ENCODE results near the gene PITPNC1. TPM values are rescaled to one million over a fixed set of nuclear protein-coding genes. Genes with fewer than 3 reads are reported as not detected.
"Not testable (repeated sequence)": the region's sequence is repeated elsewhere in the genome, so short reads cannot be mapped to it uniquely, and the experiment has no call there.

Gene PITPNC1
- total RNA-seq, 1 donor from 2014 or later, result 42.9 TPM

DNA sequence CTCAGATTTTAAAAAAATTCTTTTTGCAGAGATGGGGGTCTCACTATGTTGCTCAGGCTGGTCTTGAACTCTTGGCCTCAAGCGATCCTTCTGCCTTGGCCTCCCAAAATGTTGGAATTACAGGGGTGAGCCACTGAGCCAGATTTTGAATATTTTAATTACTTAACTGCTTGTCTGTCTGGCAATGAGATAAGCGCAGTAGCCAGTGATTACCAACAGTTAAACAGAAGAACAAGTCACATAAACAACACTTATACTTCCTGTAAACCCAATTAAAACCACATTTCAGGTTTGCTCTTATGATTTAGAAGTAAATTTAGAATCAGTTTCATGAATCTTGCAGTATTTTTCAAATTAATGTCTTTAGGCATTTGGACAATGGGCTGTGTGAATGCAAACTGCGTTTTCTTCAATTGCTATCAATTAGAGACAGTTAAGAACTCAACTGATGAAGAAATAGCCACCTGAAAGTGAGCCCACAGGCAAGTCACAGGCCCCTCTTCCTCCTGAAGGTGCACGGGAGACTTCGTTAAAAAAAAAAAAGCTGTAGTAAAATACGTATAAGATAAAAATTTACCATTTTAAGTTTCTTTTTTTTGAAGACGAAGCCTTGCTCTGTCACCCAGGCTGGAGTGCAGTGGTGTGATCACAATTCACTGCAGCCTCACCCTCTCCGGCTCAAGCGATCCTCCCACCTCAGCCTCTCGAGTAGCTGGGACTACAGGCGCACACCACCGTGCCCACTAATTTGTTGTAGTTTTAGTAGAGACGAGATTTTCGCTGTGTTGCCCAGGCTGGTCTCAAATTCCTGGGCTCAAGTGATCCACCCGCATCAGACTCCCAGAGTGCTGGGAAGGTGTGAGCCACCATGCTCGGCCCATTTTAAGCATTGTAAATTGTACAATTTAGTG lies 73.0 kb downstream of the PITPNC1 start:
- intact Hi-C loops (cut with micrococcal nuclease), result loop anchor here (10.0 kb wide), 2 partner anchors 205 to 1045 kb away; partner anchors contain the start of gene HELZ

DNA sequence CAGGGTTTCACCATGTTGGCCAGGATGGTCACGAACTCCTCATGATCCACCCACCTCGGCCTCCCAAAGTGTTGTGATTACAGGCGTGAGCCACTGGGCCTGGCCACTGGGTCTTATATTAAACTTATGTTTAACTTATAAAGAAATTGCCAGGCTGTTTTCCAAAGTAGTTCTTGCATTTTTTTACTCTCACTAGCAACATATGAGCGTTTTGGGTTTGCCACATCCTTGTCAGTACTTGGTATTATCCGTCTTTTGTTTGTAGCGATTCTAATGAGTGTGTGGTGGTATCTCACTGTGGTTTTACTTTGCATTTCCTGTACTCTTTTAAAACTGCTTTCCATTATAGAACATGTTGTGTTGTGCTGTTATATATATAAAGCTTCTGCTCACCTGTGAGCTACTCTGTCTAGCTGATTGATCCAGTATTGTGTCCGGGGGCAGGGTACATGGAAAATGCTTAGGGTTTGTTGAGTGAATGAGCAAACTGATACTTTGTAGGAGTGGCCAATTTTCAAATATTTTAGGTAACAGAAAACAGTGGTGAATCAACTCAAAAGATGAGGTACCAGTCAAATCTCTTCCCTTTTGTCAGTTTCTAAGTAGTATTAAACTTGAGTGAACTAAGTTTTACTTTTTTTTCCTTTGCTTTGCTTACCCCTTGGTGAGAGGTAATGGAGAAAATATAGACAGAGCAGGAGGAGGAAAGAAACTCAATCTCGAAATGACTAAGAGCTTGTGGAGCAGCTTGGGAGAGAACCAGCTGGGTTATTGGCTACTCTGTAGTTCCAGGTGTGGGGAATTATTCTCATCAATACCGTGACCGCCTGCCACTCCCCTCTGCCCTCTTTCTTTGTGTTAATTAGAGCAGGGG lies 75.8 kb downstream of the PITPNC1 start:
- intact Hi-C loops (cut with micrococcal nuclease), result loop anchor here (1.0 kb wide), 7 partner anchors 8 to 76 kb away; partner anchors contain the start of gene PITPNC1

DNA sequence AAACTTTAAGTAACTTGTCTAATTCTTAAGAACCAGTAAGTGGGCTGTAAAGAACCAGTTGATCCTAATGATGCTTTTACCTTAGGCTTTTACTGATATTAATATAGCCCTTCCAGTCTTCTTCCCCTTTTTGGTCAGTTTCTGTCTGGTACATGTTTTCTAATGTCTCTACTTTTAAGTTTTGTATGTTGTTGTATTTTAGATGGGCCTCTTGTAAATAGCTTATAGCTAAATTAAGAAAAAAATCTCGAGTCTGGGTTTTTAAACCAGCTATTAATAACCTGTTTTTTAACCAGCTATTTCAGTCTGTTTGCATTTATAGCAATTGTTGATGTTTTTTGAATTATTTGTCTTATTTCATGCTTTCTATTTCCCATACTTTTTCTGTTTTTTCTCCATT lies 79.0 kb downstream of the PITPNC1 start:
- intact Hi-C loops (cut with micrococcal nuclease), result no loop called here

DNA sequence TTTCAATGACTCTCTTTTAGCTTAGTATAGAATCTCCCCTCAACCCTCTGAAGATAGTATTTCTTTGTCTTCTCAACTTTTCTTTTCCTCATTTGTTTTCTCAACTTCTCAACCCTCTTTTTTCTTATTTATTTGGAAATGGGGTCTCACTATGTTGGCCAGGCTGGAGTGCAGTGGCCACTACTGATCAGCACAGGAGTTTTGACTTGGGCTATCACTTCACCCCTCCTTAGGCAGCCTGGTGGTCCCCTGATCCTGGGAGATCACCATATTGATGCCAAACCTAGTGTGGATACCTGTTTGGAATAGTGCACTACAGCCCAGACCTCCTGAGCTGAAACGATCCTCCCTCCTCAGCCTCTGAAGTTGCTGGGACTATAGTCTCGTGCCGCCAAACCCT lies 79.8 kb downstream of the PITPNC1 start:
- intact Hi-C loops (cut with micrococcal nuclease), result no loop called here

DNA sequence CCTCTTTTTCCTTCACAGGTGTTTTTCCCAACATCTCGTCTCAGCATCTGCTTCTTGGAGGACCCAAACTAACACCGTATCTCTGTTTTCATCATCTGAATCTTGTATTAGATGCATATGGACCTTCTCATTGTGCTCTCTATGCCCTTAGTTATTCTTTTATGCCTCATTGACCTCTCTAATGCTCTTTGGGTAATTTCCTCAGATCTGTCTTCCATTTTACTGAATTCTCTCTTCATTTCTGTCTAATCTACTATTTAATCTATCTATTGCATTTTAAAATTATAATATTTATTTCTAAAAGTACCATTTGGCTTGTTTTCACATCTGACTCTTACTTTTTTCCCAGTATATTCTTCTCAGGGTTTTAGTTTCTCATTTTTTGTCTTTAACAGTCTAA lies 81.1 kb downstream of the PITPNC1 start:
- intact Hi-C loops (cut with micrococcal nuclease), result no loop called here

DNA sequence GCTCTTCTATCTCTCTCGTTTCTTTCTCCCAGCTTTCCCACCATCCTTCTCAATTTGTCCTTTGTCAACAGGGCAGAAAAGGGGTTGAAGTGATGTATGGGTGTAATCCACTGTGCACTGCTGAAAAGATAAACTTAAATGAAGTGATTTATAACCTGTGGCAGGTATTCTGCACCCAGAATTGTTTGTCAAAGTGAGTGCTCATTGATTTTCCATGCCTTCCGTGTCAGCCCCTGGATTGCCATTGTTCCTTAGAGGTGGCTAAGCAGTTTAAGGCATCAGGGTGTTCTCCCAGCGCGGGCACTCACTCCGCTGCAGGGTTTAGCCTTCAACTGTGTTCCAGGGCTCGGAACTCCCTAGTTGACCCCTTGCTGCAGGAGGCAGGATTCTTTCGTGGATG lies 82.9 kb downstream of the PITPNC1 start:
- intact Hi-C loops (cut with micrococcal nuclease), result no loop called here

DNA sequence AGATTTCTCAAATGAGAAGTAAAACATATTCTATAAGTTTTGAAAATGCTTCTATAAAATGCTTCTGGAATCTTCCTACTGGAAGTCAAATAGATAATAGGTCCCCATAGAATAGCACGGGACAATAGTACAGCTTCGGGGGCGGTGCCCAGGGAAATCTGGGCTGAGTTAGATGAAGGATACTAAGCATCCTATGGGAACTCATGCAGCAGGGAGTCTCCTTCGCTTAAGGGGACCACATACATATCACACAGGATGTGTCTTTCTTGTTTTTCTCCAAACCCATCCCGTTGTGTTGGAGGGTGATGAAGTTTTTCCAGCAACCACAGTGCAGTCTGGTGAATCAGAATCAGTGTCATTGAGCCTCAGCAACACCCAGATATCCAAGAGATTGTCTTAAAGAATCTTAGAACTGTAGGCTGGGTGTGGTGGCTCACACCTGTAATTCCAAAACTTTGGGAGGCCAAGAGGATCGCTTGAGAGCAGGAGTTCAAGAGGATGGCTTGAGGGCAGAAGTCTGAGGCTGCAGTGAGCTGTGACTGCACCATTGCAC lies 84.2 kb downstream of the PITPNC1 start:
- intact Hi-C loops (cut with micrococcal nuclease), result loop anchor here (1.0 kb wide), 1 partner anchor 8 kb away; no protein-coding TSS in a partner anchor

DNA sequence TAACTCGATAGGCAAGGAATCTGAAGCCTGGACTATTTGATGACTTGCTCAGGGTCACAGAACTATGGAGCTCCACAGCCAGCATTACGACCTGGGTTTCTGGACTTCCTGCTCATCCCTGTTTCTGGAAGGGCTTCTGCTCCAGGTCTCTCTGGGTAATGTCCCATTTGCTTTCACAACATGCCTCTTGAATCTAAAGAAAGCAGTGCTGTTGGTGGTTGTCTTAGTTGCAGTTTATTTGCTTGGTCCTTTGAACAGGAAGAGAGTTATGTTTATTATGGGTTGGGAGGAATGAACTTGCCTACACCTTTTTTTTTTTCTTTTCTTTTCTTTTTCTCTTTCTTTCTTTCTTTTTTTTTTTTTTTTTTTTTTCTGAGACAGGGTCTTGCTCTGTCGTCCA lies 84.8 kb downstream of the PITPNC1 start:
- intact Hi-C loops (cut with micrococcal nuclease), result loop anchor here (1.0 kb wide), 1 partner anchor 9 kb away; no protein-coding TSS in a partner anchor

DNA sequence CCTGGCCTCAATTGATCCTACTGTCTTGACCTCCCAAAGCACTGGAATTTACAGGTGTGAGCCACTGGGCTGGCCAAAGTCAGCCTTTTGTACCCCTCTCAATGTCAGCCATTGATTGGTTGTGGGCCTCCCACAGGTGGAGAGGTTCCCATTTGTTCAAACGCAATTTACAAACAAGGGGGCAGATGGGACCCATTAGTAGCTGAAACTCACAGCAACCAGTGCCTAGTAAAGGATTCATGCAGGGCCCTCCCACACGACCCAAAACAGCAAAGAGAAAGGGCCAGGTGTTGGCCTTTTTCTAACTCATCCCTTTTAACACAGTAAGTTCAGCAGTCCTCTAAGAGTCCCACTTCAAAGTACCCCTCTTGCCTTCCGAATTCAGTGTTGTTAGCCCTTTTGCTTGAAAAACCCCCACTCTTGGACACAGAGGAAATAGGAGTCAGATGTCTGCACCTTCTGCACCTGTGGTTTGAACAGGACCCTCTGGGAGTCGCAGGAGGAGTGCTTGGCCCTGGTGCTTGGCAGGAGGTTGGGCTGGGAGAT lies 89.2 kb downstream of the PITPNC1 start:
- intact Hi-C loops (cut with micrococcal nuclease), result no loop called here

DNA sequence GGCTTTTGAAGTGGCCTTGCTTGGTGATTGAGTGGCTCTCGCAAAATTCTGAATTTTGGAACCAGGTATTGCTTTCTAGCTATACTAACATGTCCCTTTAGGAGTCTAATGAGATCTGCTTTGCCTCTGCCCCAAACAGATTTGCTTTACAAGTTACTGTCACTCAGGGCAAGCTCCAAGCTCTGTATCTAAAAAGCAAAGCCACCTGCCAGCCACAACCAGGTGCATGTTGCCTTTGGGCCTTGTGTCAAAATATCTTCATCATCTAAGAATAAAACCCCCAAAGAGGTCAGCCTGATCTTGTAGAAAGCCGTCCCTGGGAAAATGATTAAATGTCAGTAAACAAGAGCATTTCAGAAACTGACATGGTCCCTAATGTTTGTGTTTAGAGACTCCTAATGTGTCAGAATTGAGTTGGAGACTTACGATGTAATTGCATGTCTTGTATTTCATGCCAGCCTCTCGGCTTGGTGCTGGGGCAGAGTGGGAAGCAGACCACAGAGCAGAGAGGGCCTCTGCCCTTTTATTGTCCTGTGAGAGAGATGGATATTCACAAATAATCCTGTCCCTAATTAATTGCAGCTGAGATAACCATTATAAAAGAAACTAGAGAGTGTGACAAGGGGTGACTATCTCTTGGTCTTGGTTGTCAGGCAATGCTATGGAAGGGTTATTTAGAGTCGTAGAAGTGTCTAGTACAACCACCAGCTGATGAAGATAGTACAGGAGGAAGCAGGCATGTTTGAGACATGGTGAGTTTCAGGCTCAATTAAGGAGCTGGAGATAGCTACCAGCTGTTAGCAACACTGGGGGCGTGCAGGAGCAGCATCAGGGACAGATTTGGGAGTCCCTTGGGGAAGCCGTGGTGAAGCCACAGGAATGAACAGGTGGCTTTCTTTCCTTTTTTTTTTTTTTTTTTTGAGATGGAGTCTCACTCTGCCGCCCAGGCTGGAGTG lies 90.7 kb downstream of the PITPNC1 start:
- intact Hi-C loops (cut with micrococcal nuclease), result no loop called here

DNA sequence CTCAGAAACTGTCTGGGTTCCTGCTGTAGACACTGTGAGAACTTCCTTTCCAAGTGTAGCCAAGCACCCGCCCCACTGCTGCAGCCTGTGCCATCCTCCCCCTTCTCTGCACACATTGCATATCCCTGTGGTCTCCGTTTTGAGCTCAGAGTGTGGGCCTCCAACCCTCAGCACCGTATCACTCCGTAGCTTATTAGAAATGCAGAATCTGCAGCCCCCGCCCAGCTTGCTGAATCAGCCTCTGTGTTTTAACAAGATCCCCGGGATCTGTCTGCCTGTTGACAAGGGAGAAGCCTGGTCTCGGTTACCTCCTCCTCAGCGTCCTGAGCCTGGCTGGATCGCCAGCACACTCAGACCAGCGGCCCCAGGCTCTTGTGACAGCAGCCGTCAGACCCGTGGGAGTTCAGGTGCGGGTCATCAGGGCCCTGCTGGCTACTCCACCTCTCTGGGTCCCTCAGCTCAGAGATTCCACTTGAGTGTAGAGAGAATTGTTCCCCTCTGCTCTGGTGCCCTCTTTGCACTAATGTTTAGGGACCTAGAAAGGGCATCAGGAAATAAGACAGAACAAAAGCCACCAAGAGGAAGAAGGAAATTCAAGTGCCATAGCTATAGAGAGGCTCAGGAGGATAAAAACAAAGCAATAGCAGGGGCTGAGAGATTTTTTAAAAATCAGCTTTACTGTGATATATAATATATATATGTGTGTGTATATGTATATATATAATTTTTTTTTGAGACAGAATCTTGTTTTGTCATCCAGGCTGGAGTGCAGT lies 92.3 kb downstream of the PITPNC1 start:
- intact Hi-C loops (cut with micrococcal nuclease), result no loop called here

DNA sequence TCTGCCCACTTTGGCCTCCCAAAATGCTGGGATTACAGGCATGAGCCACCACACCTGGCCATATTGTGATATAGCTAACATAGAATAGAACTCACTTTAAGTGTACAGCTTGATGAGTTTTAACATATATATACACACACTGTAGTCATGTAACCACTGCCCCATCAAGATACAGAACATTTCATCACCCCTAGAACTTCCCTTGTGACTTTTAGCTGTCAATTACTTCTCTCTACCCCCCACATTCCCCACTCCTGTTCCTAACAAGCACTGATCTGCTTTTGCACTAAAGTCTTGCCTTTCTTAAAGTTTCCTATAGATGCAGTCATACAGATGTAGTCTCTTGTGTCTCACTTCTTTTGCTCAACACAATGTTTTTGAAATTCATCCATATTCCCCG lies 93.1 kb downstream of the PITPNC1 start:
- intact Hi-C loops (cut with micrococcal nuclease), result no loop called here

DNA sequence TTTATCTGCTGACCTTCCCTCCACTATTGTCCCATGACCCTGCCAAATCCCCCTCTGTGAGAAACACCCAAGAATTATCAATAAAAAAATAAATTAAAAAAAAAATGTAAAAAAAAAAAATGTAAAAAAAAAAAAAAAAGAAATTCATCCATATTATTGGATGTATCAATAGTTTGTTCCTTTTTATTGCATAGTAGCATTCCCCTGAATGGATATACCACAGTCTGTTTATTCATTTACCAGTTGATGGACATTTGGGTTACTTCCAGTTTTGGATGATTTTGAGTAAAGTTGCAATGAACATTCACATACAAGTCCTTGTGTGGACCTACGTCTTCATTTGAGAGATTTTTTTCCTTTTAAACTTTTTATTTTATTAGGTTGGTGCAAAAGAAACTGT lies 94.0 kb downstream of the PITPNC1 start:
- intact Hi-C loops (cut with micrococcal nuclease), result no loop called here

DNA sequence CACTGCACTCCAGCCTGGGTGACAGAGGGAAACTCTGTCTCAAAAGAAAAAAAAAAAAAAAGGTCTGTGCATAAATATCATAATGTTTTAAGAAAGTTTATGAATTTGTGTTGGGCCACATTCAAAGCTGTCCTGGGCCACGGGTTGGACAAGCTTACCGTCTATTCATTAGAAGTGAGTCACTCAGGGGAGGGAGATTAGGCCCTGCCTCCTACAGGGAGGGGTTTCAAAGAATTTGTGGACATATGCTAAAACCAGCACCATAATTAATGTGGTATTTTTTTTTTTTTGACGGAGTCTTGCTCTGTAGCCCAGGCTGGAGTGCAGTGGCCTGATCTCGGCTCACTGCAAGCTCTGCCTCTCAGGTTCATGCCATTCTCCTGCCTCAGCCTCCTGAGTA lies 95.5 kb downstream of the PITPNC1 start:
- intact Hi-C loops (cut with micrococcal nuclease), result not testable (repeated sequence)

DNA sequence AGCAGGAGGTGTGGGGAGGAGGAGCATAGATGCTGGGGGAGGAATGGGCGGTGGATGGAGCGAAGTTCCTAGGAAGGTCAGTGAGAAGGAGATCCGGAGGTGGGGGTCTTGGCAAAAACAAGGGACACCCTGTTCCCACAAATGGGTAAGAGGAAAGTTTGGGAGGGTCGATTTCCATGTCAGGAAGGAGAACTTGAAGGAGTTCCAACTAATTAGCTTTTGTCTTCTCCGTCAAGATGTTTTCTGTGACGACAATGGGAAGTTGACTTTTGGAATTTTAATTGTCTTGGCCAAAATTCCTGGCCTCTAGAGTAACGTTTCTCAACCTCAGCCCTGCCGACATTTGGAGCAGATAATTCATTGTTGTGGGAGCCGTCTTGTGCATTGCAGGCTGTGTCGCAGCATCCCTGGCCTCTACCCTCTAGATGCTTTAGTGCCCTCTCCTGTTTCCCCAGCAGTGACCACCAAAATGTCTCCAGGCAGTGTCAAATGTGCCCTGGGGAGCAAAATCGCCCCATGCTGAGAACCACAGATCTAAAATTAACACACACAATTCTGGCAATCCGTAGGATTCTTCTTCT lies 97.1 kb downstream of the PITPNC1 start:
- intact Hi-C loops (cut with micrococcal nuclease), result loop anchor here (2.0 kb wide), 1 partner anchor 353 kb away; no protein-coding TSS in a partner anchor

DNA sequence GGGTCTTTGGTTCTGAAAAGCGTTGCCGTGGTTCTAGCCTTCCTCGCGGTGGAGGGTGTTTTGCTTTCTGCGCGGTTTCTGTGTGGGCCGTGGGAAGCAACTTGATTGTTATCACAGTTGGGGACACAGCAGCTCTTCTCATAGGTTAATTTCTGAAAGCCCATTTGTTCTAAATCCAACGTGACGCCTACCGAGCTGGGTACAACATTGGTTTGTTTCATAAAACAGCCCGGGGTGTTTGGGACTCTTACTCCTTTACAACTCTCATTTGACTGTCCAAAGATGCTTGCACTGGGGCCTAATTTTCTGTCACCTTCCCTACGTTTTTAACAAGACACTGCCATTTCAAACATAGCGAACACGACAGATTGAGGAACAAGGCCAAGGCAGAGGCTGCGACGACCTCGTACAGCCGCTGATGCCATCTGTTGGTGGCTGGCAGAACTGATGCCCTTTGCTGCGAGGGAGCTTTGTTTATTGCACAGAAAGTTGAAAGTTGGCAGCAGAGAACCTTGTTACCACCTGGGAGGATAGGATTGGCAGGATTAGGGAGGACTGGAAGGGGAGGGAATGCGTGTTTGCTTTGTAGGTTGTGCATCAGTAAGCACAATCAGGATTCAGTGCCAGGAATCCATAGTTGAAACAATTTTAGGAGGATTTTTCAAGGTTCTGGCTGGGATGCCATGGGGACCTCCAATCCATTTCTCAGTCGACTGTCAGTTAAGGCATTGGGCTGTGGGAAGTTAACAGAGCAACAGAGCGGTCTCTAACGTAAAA lies 98.3 kb downstream of the PITPNC1 start:
- intact Hi-C loops (cut with micrococcal nuclease), result loop anchor here (1.0 to 5.0 kb wide), 11 partner anchors 22 to 351 kb away; partner anchors contain the start of genes NOL11, PITPNC1 and PSMD12

DNA sequence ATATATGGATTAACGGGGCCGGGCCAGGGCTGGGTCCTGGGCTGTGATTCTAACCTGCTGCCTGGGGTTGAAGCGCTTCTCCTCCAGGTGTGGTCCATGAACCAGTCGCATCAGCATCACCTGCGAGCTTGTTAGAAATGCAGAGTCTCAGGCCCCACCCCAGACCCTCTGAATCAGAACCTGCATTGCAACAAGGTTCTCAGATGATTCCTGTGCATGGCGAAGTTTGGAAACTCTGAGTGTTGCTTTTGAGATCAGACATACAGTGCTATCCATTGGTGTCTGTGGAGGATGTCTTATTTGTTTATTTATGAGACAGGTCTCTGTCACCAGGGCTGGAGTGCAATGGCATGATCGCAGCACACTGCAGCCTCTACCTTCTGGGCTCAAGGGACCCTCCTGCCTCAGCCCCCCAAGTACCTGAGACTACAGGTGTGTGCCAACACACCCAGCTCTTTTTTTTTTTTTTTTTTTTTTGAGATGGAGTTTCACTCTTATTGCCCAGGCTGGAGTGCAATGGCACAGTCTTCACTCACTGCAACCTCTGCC lies 99.8 kb downstream of the PITPNC1 start:
- intact Hi-C loops (cut with micrococcal nuclease), result loop anchor here (5.0 kb wide), 2 partner anchors 125 to 240 kb away; partner anchors contain the start of gene NOL11

DNA sequence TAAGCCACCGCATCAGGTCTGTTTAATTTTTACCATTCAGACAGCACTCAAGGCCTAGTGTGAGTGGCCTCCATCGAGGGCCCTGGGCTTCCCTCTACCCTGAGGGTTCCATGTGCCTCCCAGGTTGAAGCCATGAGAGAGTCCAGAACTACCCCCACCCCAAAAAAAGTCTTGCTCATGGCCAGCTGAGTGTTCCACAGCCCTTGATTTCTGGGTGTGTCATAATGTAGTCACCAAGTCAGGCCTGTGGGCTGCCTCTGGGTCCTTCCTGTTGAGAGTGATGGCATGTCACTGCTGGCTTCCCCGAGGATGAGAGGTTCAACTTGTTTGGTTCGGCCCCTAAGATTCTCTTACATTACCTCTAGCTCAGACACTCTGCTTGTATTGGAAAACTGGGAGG lies 100.6 kb downstream of the PITPNC1 start:
- intact Hi-C loops (cut with micrococcal nuclease), result loop anchor here (5.0 kb wide), 2 partner anchors 125 to 240 kb away; partner anchors contain the start of gene NOL11
